GM10248 (cell line): ENCODE results near the gene ARHGEF7.
"Not testable (repeated sequence)": the region's sequence is repeated elsewhere in the genome, so short reads cannot be mapped to it uniquely, and the experiment has no call there.

Experiments used
- CTCF ChIA-PET: fragments of 300-600 bp; sonication (Branson Sonifier 250); formaldehyde crosslinking; extraction: SDS; loops from one replicate; lab custom pipeline; 2021; ENCODE audit warnings: antibody characterized with exemption; lab: Yijun Ruan, JAX
- POLR2A ChIA-PET: fragments of 350-650 bp; sonication (Branson Sonifier 250); formaldehyde crosslinking; extraction: SDS; loops from one replicate; lab custom pipeline; 2020; ENCODE audit warnings: antibody characterized with exemption; lab: Yijun Ruan, JAX
- DNase-seq: peaks from one replicate; pipeline ENCODE4 v3.0.0; 2012; ENCODE audit errors: extremely low spot score
- CTCF ChIP-seq: IDR thresholded peaks from 2 replicates; pipeline ENCODE4 v1.5.1; 2012; ENCODE audit warnings: mild to moderate bottlenecking, low read depth; ENCODE audit errors: extremely low read depth, missing control alignments, control extremely low read depth

ARHGEF7 gene

GRCh38 chr13:111115061-111115964 lies at the start of gene ARHGEF7:
TSS of gene ARHGEF7 (plus strand) at chr13:111115310. CDS start at chr13:111115527, 217 bp downstream.
- ChIA-PET POLR2A (no interaction called here), CTCF (interaction anchor here (2.3 kb wide), 2 partner anchors 14 to 47 kb away, joined by 7 read pairs; no protein-coding TSS in a partner anchor)
- no peak for DNase-seq
- no peak for TF ChIP-seq CTCF

- TF ChIP-seq CTCF, result no peak
- DNase-seq, result no peak
- ChIA-PET CTCF (interaction anchor here (1.2 to 4.3 kb wide), 3 partner anchors 11 to 151 kb away, joined by 4 to 25 read pairs (median 16); partner anchors contain the start of gene ANKRD10), POLR2A (no interaction called here)
Measured at GRCh38 chr13:111065698-111066097, 49.4 kb upstream of the ARHGEF7 start.

GRCh38 chr13:111066544-111066943 lies 48.6 kb upstream of the ARHGEF7 start:
- ChIA-PET CTCF (interaction anchor here (1.3 to 4.3 kb wide), 16 partner anchors 12 to 1377 kb away, joined by 3 to 50 read pairs (median 14); partner anchors contain the start of gene ANKRD10), POLR2A (no interaction called here)
- no peak for TF ChIP-seq CTCF
- no peak for DNase-seq

GRCh38 chr13:111068009-111068350 lies 47.1 kb upstream of the ARHGEF7 start:
- CTCF ChIA-PET, result interaction anchor here (0.6 to 4.3 kb wide), 65 partner anchors 9 to 1375 kb away, joined by 3 to 52 read pairs (median 4); partner anchors contain the start of gene ANKRD10

GRCh38 chr13:111071120-111071519 lies 44.0 kb upstream of the ARHGEF7 start:
- DNase-seq, POLR2A ChIA-PET: not testable (repeated sequence)
- CTCF ChIA-PET, result interaction anchor here (0.8 to 1.4 kb wide), 3 partner anchors 11 to 1373 kb away, joined by 3 read pairs; no protein-coding TSS in a partner anchor

More at GRCh38 chr13:111068009-111068350, 47.1 kb upstream of the ARHGEF7 start:
- POLR2A ChIA-PET, result no interaction called here
- no peak for TF ChIP-seq CTCF
- no peak for DNase-seq

- CTCF ChIA-PET, result interaction anchor here (0.8 to 1.4 kb wide), 3 partner anchors 10 to 1373 kb away, joined by 3 read pairs; no protein-coding TSS in a partner anchor
- POLR2A ChIA-PET, DNase-seq: not testable (repeated sequence)
Measured at GRCh38 chr13:111071526-111071925, 43.6 kb upstream of the ARHGEF7 start.

GRCh38 chr13:111074826-111075225 lies 40.3 kb upstream of the ARHGEF7 start:
- ChIA-PET POLR2A (no interaction called here), CTCF (interaction anchor here (0.9 to 1.3 kb wide), 2 partner anchors 139 to 150 kb away, joined by 3 read pairs; no protein-coding TSS in a partner anchor)
- TF ChIP-seq CTCF, result no peak
- no peak for DNase-seq
